GM23338 (cell line): Measurements from ENCODE around the gene MICALL1. TPM values are rescaled to one million over a fixed set of nuclear protein-coding genes. Genes with fewer than 3 reads are reported as not detected.

Experiments used
- ATAC-seq: fragments of 200-7000 bp; cut with Tn5 transposase; 3 replicates; pipeline ENCODE4 v1.9.1; 2020
- DNase-seq: peaks from one replicate; pipeline ENCODE4 v3.0.0-alpha.2; 2015; ENCODE audit warnings: low spot score
- H2AFZ ChIP-seq: fragments of 200-600 bp; sonication (generic); 2 replicates; pipeline ENCODE4 v1.8.0; 2016; ENCODE audit warnings: antibody characterized with exemption, mild to moderate bottlenecking, moderate library complexity
- H3F3A ChIP-seq: fragments of 200-600 bp; sonication (generic); replicated peaks from 2 replicates; pipeline ENCODE4 v1.8.0; 2017; ENCODE audit warnings: antibody characterized with exemption, mixed run types, low read depth
- H3K27ac ChIP-seq: fragments of 200-600 bp; sonication (generic); 2 replicates; pipeline ENCODE4 v1.6.1; 2016; ENCODE audit warnings: low read depth
- H3K27me3 ChIP-seq: fragments of 200-600 bp; sonication (generic); 2 replicates; pipeline ENCODE4 v1.8.0; 2016; ENCODE audit warnings: mild to moderate bottlenecking, mixed run types, moderate library complexity; ENCODE audit not compliant: insufficient read depth
- H3K36me3 ChIP-seq: fragments of 200-600 bp; sonication (generic); 2 replicates; pipeline ENCODE4 v1.8.0; 2016; ENCODE audit warnings: mild to moderate bottlenecking; ENCODE audit not compliant: insufficient read depth
- H3K4me1 ChIP-seq: fragments of 200-600 bp; sonication (generic); 2 replicates; pipeline ENCODE4 v1.8.0; 2016; ENCODE audit warnings: mild to moderate bottlenecking, moderate library complexity; ENCODE audit not compliant: insufficient read depth
- H3K4me2 ChIP-seq: fragments of 200-600 bp; sonication (generic); 2 replicates; pipeline ENCODE4 v1.7.1; 2017; ENCODE audit warnings: mixed run types
- H3K4me3 ChIP-seq: fragments of 200-600 bp; sonication (generic); 2 replicates; pipeline ENCODE4 v1.6.1; 2016; ENCODE audit warnings: mixed run types
- H3K79me2 ChIP-seq: fragments of 200-600 bp; sonication (generic); replicated peaks from 2 replicates; pipeline ENCODE4 v1.8.0; 2017; ENCODE audit warnings: mild to moderate bottlenecking; ENCODE audit not compliant: insufficient read depth
- H3K9me2 ChIP-seq: fragments of 200-600 bp; sonication (generic); 2 replicates; pipeline ENCODE4 v1.8.0; 2017; ENCODE audit not compliant: insufficient read depth
- H4K20me1 ChIP-seq: fragments of 200-600 bp; sonication (generic); replicated peaks from 2 replicates; pipeline ENCODE4 v1.8.0; 2017; ENCODE audit warnings: mild to moderate bottlenecking; ENCODE audit not compliant: insufficient read depth
- H3K27ac Mint-ChIP-seq: 2 replicates; pipeline ENCODE4 v1.8.0; 2020; ENCODE audit warnings: inconsistent platforms, mild to moderate bottlenecking, moderate library complexity, mixed read lengths
- H3K27me3 Mint-ChIP-seq: 3 replicates; pipeline ENCODE4 v1.8.0; 2022; ENCODE audit warnings: low read depth, mild to moderate bottlenecking, moderate library complexity, mixed read lengths, inconsistent platforms; ENCODE audit not compliant: insufficient read depth, poor library complexity
- H3K36me3 Mint-ChIP-seq: 3 replicates; pipeline ENCODE4 v1.8.0; 2021; ENCODE audit warnings: low read depth, mild to moderate bottlenecking, inconsistent platforms, moderate library complexity, mixed read lengths
- H3K4me1 Mint-ChIP-seq: 3 replicates; pipeline ENCODE4 v1.8.0; 2020; ENCODE audit warnings: mild to moderate bottlenecking, inconsistent platforms, mixed read lengths
- H3K4me3 Mint-ChIP-seq: 3 replicates; pipeline ENCODE4 v1.8.0; 2021; ENCODE audit warnings: moderate library complexity, mild to moderate bottlenecking, inconsistent platforms, mixed read lengths
- H3K9me3 Mint-ChIP-seq: 3 replicates; pipeline ENCODE4 v1.8.0; 2020; ENCODE audit warnings: moderate library complexity, mild to moderate bottlenecking, inconsistent platforms, mixed read lengths
- ETS1 ChIP-seq: IDR thresholded peaks from 2 replicates; pipeline ENCODE4 v1.6.1; 2016; ENCODE audit warnings: antibody characterized with exemption
- EZH2 ChIP-seq: fragments of 200-600 bp; sonication (generic); IDR thresholded peaks from one replicate; pipeline ENCODE4 v1.8.0; 2017; ENCODE audit warnings: antibody characterized with exemption, mild to moderate bottlenecking, low read depth; ENCODE audit not compliant: unreplicated experiment
- JUNB ChIP-seq: IDR thresholded peaks from one replicate; pipeline ENCODE4 v1.6.1; 2016; ENCODE audit warnings: antibody characterized with exemption; ENCODE audit not compliant: unreplicated experiment
- NANOG ChIP-seq: IDR thresholded peaks from 2 replicates; pipeline ENCODE4 v1.6.1; 2016; ENCODE audit warnings: antibody characterized with exemption, borderline replicate concordance
- POLR2AphosphoS5 ChIP-seq: IDR thresholded peaks from 2 replicates; pipeline ENCODE4 v1.6.1; 2016; ENCODE audit warnings: antibody characterized with exemption, low read depth
- REST ChIP-seq: IDR thresholded peaks from one replicate; pipeline ENCODE4 v1.6.1; 2018; ENCODE audit warnings: antibody characterized with exemption; ENCODE audit not compliant: unreplicated experiment
- STAT1 ChIP-seq: IDR thresholded peaks from one replicate; pipeline ENCODE4 v1.6.1; 2016; ENCODE audit warnings: antibody characterized with exemption; ENCODE audit not compliant: unreplicated experiment
- ZNF114 ChIP-seq: fragments of 250-450 bp; sonication (Bioruptor Pico); IDR thresholded peaks from 2 replicates; pipeline ENCODE4 v1.5.0; 2020; ENCODE audit warnings: mild to moderate bottlenecking, moderate library complexity
- ZNF331 ChIP-seq: fragments of 250-450 bp; sonication (Bioruptor Pico); IDR thresholded peaks from 2 replicates; pipeline ENCODE4 v1.5.0; 2020; ENCODE audit warnings: low read depth, mild to moderate bottlenecking, moderate library complexity
- polyA plus RNA-seq: library from polyadenylated mRNA; unstranded; fragments of >200 nt; fragmentation: Nextera tagmentation; extraction: Ambion mirVana; gene quantifications from 2 replicates; pipeline ENCODE4 v1.2.1, GENCODE V29; 2016
- total RNA-seq: library from RNA; depleted of rRNA; stranded (reverse); fragments of >200 nt; shearing (Covaris generic); gene quantifications from 2 replicates; pipeline ENCODE4 v1.2.3, GENCODE V29; 2014

MICALL1 gene
- total and polyA plus RNA-seq, 2 experiments from 2014 or later, result 5.9 to 33.1 TPM

GRCh38 chr22:37972527-37972926, 66.4 kb downstream of the MICALL1 start (continued):
- TF ChIP-seq REST, result no peak
- no peak for TF ChIP-seq ZNF331 (CRISPR knock-in tag)

GRCh38 chr22:37973271-37974170, 67.4 kb downstream of the MICALL1 start:
- peaks cover 17% of the 10 kb centered on the region for H3K4me1 ChIP-seq
- Mint-ChIP-seq H3K4me3 (no peak overlapping the region), H3K36me3 (peaks cover 8% of the 10 kb centered on the region; the same call in 2 of the 3 replicates), H3K4me1 (peaks cover 20% of the 10 kb centered on the region), H3K27me3 (peaks cover 21% of the 10 kb centered on the region), H3K9me3 (no peaks in the 10 kb centered on the region; the same call in 2 of the 3 replicates), H3K27ac (no peak overlapping the region)
- H3F3A ChIP-seq, result peaks cover 4% of the 10 kb centered on the region; the same call in 1 of the 2 replicates
- no peaks in the 10 kb centered on the region for H3K79me2 ChIP-seq
- no peak overlapping the region for H3K27ac ChIP-seq
- H3K9me2 ChIP-seq, result no peaks in the 10 kb centered on the region
- no peak overlapping the region for H3K4me2 ChIP-seq
- H3K4me3 ChIP-seq, result no peak overlapping the region
- H3K27me3 ChIP-seq, result no peaks in the 10 kb centered on the region
- no peak for TF ChIP-seq STAT1
- no peak for TF ChIP-seq JUNB
- TF ChIP-seq NANOG, result no peak
- no peak for TF ChIP-seq POLR2AphosphoS5
- no peak for TF ChIP-seq EZH2
- TF ChIP-seq ETS1, result no peak
- no peak for TF ChIP-seq ZNF114 (CRISPR knock-in tag)
- DNase-seq (no peak), ATAC-seq (no peak)
- H2AFZ ChIP-seq, result no peak overlapping the region
- H3K36me3 ChIP-seq, result no peaks in the 10 kb centered on the region
- H4K20me1 ChIP-seq, result peaks cover 8% of the 10 kb centered on the region; the same call in 1 of the 2 replicates
